B cell (primary cell): ENCODE results near the gene CADM2. TPM values are rescaled to one million over a fixed set of nuclear protein-coding genes. Genes with fewer than 3 reads are reported as not detected.

Source experiments
- ATAC-seq: fragments of 200-7000 bp; cut with Tn5 transposase; one replicate; pipeline ENCODE4 v1.10.0; 2021; ENCODE audit warnings: low read depth, mild to moderate bottlenecking, moderate number of reproducible peaks, moderate library complexity
- CTCF ChIA-PET: fragments of 350-600 bp; sonication (Branson Sonifier 250); formaldehyde crosslinking; loops from one replicate; lab custom pipeline; 2021; ENCODE audit warnings: antibody characterized with exemption, inconsistent platforms; lab: Charles Lee
- POLR2A ChIA-PET: fragments of 350-600 bp; sonication (Branson Sonifier 250); formaldehyde crosslinking; loops from one replicate; lab custom pipeline; 2021; ENCODE audit warnings: antibody characterized with exemption; lab: Charles Lee
- DNase-seq: peaks from one replicate; pipeline ENCODE4 v3.0.0; 2013
- H2AFZ ChIP-seq: 2 replicates; pipeline ENCODE4 v1.6.1; 2012; ENCODE audit warnings: mild to moderate bottlenecking, low read depth, low read length; ENCODE audit not compliant: insufficient read depth, poor library complexity, severe bottlenecking
- H3K27ac ChIP-seq, 2 donors: 1 replicate in 1 of 2; 2 replicates in 1 of 2; pipeline ENCODE4 v1.5.1; 2012 to 2013; ENCODE audit warnings: low read length in 2 of 2, mild to moderate bottlenecking in 2 of 2, moderate library complexity in 1 of 2
- H3K27me3 ChIP-seq, 4 experiments: fragments of 200-600 bp in 1 of 4; sonication (generic) in 1 of 4; replicated peaks in 1 of 4; 1 replicate in 2 of 4; 2 replicates in 2 of 4; pipeline versions ENCODE4 v1.6.1 to v1.7.0; 2013 to 2016; ENCODE audit warnings: low read length in 3 of 4, mild to moderate bottlenecking in 2 of 4, mixed read lengths in 1 of 4, moderate library complexity in 1 of 4; ENCODE audit not compliant: insufficient read depth in 4 of 4, control insufficient read depth in 3 of 4; ENCODE audit errors: control extremely low read depth in 1 of 4
- H3K36me3 ChIP-seq, 2 experiments: replicated peaks in 1 of 2; 1 replicate in 1 of 2; 2 replicates in 1 of 2; pipeline versions ENCODE4 v1.6.1 to v1.7.1; 2013; ENCODE audit warnings: low read length in 1 of 2; ENCODE audit not compliant: insufficient read depth in 2 of 2, control insufficient read depth in 1 of 2; ENCODE audit errors: control extremely low read depth in 1 of 2, extremely low read depth in 1 of 2
- H3K4me1 ChIP-seq, 2 donors: fragments of 200-600 bp in 1 of 2; sonication (generic) in 1 of 2; 1 replicate in 1 of 2; 2 replicates in 1 of 2; pipeline versions ENCODE4 v1.5.1 to v1.6.1; 2013 to 2017; ENCODE audit warnings: low read length in 2 of 2; ENCODE audit not compliant: control insufficient read depth in 2 of 2, insufficient read depth in 2 of 2
- H3K4me2 ChIP-seq: replicated peaks from 2 replicates; pipeline ENCODE3; 2012; ENCODE audit warnings: mild to moderate bottlenecking, low read depth, low read length; ENCODE audit not compliant: poor library complexity, severe bottlenecking
- H3K4me3 ChIP-seq, 5 experiments: fragments of 200-600 bp in 1 of 5; sonication (generic) in 1 of 5; 1 replicate in 3 of 5; 2 replicates in 2 of 5; pipeline versions ENCODE4 v1.5.1 to v1.7.0; 2011 to 2016; ENCODE audit warnings: low read length in 4 of 5, mild to moderate bottlenecking in 4 of 5, low read depth in 2 of 5, control low read depth in 1 of 5, moderate library complexity in 1 of 5; ENCODE audit not compliant: insufficient read depth in 1 of 5; ENCODE audit errors: control extremely low read depth in 1 of 5, extremely low read depth in 1 of 5
- H3K79me2 ChIP-seq: fragments of 200-600 bp; sonication (generic); one replicate; pipeline ENCODE4 v1.6.0; 2016; ENCODE audit warnings: low read length; ENCODE audit not compliant: control insufficient read depth, insufficient read depth
- H3K9ac ChIP-seq: fragments of 200-600 bp; sonication (generic); 2 replicates; pipeline ENCODE4 v1.6.1; 2017; ENCODE audit warnings: mild to moderate bottlenecking, low read length, moderate library complexity
- H3K9me3 ChIP-seq, 3 donors: one replicate each; pipeline versions ENCODE4 v1.6.1 to v1.7.1; 2013; ENCODE audit warnings: low read length in 2 of 3; ENCODE audit not compliant: control insufficient read depth in 2 of 3, insufficient read depth in 1 of 3; ENCODE audit errors: control extremely low read depth in 1 of 3
- H4K20me1 ChIP-seq: 2 replicates; pipeline ENCODE4 v1.6.0; 2012; ENCODE audit warnings: mild to moderate bottlenecking, low read length; ENCODE audit not compliant: insufficient read depth, control insufficient read depth, poor library complexity, severe bottlenecking
- H3K27ac Mint-ChIP-seq: one replicate; pipeline ENCODE4 v1.8.0; 2021; ENCODE audit warnings: mixed read lengths
- H3K27me3 Mint-ChIP-seq: one replicate; pipeline ENCODE4 v1.8.0; 2021; ENCODE audit warnings: mixed read lengths
- H3K4me1 Mint-ChIP-seq: one replicate; pipeline ENCODE4 v1.8.0; 2021; ENCODE audit warnings: mixed read lengths
- H3K4me3 Mint-ChIP-seq: one replicate; pipeline ENCODE4 v1.8.0; 2021; ENCODE audit warnings: mixed read lengths
- H3K9me3 Mint-ChIP-seq: one replicate; pipeline ENCODE4 v1.8.0; 2022; ENCODE audit warnings: mixed read lengths; ENCODE audit not compliant: insufficient read depth
- EZH2 ChIP-seq: IDR thresholded peaks from 2 replicates; pipeline ENCODE4 v1.6.1; 2012; ENCODE audit warnings: borderline replicate concordance, low read depth, mild to moderate bottlenecking, moderate library complexity, low read length; ENCODE audit not compliant: insufficient read depth, poor library complexity, severe bottlenecking
- WGBS: methylation state at CpG from one replicate; pipeline ENCODE4 v1.1.5; 2013; ENCODE audit warnings: missing lambda C conversion rate; ENCODE audit not compliant: insufficient coverage; 5-methylcytosine and 5-hydroxymethylcytosine counted together
- intact Hi-C: fragments of 100-400 bp; cut with micrococcal nuclease; formaldehyde crosslinking; loops from one replicate; pipeline ENCODE4 v1.10.0; 2022
- polyA plus RNA-seq: library from polyadenylated mRNA; depleted of rRNA; stranded (reverse); fragments of >200 nt; gene quantifications from 2 replicates; pipeline ENCODE4 v1.2.3, GENCODE V29; 2012
- total RNA-seq, 2 donors: library from RNA; stranded (reverse); fragments of 120-200 nt in 1 of 2; gene quantifications; 1 replicate in 1 of 2; 2 replicates in 1 of 2; pipeline versions ENCODE4 v1.2.3 to v1.2.4, GENCODE V29; 2013 to 2022
- TF ChIP-seq, protein P1 (sequence below): fragments of 200-600 bp; IDR thresholded peaks from one replicate; pipeline ENCODE4 v1.8.0; 2022; ENCODE audit warnings: antibody characterized with exemption, mild to moderate bottlenecking

The CADM2 gene
- total and polyA plus RNA-seq, 2 donors (not counting 1 experiment from before 2014, with no cell fraction given) = 0.10 to 0.37 TPM

- no peak for ATAC-seq
- H3K4me1 Mint-ChIP-seq = peaks cover 3% of the 10 kb centered on the region
- 86% methylated on average over 2 of the region's 3 CpGs for WGBS
Measured at GRCh38 chr3:85586018-85586417, 627.2 kb downstream of the CADM2 start.

DNA sequence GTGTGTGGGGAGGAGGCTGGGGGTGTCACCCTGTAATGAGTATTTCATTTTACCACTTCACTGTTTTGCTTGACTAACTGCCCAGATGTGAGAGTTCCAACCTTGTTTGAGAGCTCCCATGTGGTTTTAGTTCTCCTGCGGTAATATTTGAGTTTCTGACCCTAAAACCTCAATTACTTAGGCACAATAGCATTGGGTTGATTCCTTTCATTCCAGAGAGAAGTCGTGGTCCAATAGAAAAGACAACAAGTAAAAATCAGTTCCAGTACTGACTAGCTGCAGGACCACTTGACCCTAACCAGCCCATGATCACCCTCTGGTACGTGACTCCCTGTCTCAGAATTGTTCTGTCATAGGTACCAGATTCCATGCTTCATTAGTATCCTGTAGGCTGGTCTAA is 630.4 kb downstream of the CADM2 start:
- H3K27me3 Mint-ChIP-seq = no peaks in the 10 kb centered on the region
- intact Hi-C loops = no loop called here
- WGBS = 86% methylated on average over 1 of the region's 3 CpGs

More at GRCh38 chr3:85586018-85586417, 627.2 kb downstream of the CADM2 start:
- Histone ChIP-seq H3K79me2 (no peaks in the 10 kb centered on the region), H2AFZ (no peak overlapping the region), H3K9me3 (no peaks in the 10 kb centered on the region), H3K27ac (no peak overlapping the region), H4K20me1 (no peaks in the 10 kb centered on the region), H3K27me3 (no peaks in the 10 kb centered on the region), H3K4me1 (no peaks in the 10 kb centered on the region), H3K36me3 (no peaks in the 10 kb centered on the region), H3K4me2 (no peak overlapping the region), H3K9ac (no peak overlapping the region), H3K4me3 (no peak overlapping the region)
- TF ChIP-seq, protein P1, sequence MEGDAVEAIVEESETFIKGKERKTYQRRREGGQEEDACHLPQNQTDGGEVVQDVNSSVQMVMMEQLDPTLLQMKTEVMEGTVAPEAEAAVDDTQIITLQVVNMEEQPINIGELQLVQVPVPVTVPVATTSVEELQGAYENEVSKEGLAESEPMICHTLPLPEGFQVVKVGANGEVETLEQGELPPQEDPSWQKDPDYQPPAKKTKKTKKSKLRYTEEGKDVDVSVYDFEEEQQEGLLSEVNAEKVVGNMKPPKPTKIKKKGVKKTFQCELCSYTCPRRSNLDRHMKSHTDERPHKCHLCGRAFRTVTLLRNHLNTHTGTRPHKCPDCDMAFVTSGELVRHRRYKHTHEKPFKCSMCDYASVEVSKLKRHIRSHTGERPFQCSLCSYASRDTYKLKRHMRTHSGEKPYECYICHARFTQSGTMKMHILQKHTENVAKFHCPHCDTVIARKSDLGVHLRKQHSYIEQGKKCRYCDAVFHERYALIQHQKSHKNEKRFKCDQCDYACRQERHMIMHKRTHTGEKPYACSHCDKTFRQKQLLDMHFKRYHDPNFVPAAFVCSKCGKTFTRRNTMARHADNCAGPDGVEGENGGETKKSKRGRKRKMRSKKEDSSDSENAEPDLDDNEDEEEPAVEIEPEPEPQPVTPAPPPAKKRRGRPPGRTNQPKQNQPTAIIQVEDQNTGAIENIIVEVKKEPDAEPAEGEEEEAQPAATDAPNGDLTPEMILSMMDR = no peak
- TF ChIP-seq EZH2 = no peak
- Mint-ChIP-seq H3K4me3 (no peak overlapping the region), H3K9me3 (no peaks in the 10 kb centered on the region), H3K27ac (no peak overlapping the region), H3K27me3 (no peaks in the 10 kb centered on the region)
- no peak for DNase-seq
- ChIA-PET POLR2A (no interaction called here), CTCF (no interaction called here)
- intact Hi-C loops = no loop called here

More for the DNA sequence above, 630.4 kb downstream of the CADM2 start:
- H2AFZ ChIP-seq = no peak overlapping the region
- H3K4me3 ChIP-seq = no peak overlapping the region
- ATAC-seq = no peak
- ChIA-PET POLR2A (no interaction called here), CTCF (no interaction called here)
- no peaks in the 10 kb centered on the region for H3K79me2 ChIP-seq
- H3K27me3 ChIP-seq = no peaks in the 10 kb centered on the region
- no peak for TF ChIP-seq EZH2
- TF ChIP-seq, protein P1 = no peak
- no peak for DNase-seq
- no peaks in the 10 kb centered on the region for H3K4me1 ChIP-seq
- no peak overlapping the region for H3K9ac ChIP-seq
- H3K4me3 Mint-ChIP-seq = no peak overlapping the region
- no peaks in the 10 kb centered on the region for H3K9me3 Mint-ChIP-seq
- H3K27ac Mint-ChIP-seq = no peak overlapping the region
- H3K4me1 Mint-ChIP-seq = peaks cover 3% of the 10 kb centered on the region
- H3K36me3 ChIP-seq = no peaks in the 10 kb centered on the region
- H3K4me2 ChIP-seq = no peak overlapping the region
- H4K20me1 ChIP-seq = no peaks in the 10 kb centered on the region
- no peak overlapping the region for H3K27ac ChIP-seq
- no peaks in the 10 kb centered on the region for H3K9me3 ChIP-seq
